ENCODE results near the gene CAP1. TPM values are rescaled to one million over a fixed set of nuclear protein-coding genes. Genes with fewer than 3 reads are reported as not detected.

The CAP1 gene
- total RNA-seq, 1 donor from 2014 or later, result 66.0 TPM

GRCh38 chr1:40027647-40028046, 12.9 kb upstream of the CAP1 start:
- intact Hi-C loops (cut with micrococcal nuclease), result no loop called here
- peaks cover 18% of the 10 kb centered on the region for H3K9me3 ChIP-seq (replicated peaks)
- H3K36me3 ChIP-seq, result no peaks in the 10 kb centered on the region
- H3K4me3 ChIP-seq, result no peak overlapping the region
- no peak for TF ChIP-seq CTCF (IDR thresholded peaks at IDR 0.05; ENCODE audit: borderline replicate concordance)
- no peaks in the 10 kb centered on the region for H3K4me1 ChIP-seq
- no peak for DNase-seq
- no peak overlapping the region for H3K27ac ChIP-seq (replicated peaks)
- peaks cover 14% of the 10 kb centered on the region for H3K27me3 ChIP-seq (ENCODE audit: low read depth)

GRCh38 chr1:40029608-40030007, 10.9 kb upstream of the CAP1 start:
- no peak overlapping the region for H3K27ac ChIP-seq (replicated peaks)
- no peaks in the 10 kb centered on the region for H3K36me3 ChIP-seq
- intact Hi-C loops (cut with micrococcal nuclease), result loop anchor here (5.0 kb wide), 1 partner anchor 207 kb away; no protein-coding TSS in a partner anchor
- peaks cover 8% of the 10 kb centered on the region for H3K27me3 ChIP-seq (ENCODE audit: low read depth)
- peaks cover 4% of the 10 kb centered on the region for H3K4me1 ChIP-seq
- DNase-seq, result no peak
- peaks cover 6% of the 10 kb centered on the region for H3K9me3 ChIP-seq (replicated peaks)
- no peak overlapping the region for H3K4me3 ChIP-seq
- TF ChIP-seq CTCF (IDR thresholded peaks at IDR 0.05; ENCODE audit: borderline replicate concordance), result no peak

- no peak for TF ChIP-seq CTCF (IDR thresholded peaks at IDR 0.05; ENCODE audit: borderline replicate concordance)
- H3K27me3 ChIP-seq (ENCODE audit: low read depth), result peaks cover 6% of the 10 kb centered on the region
- intact Hi-C loops (cut with micrococcal nuclease), result loop anchor here (5.0 kb wide), 1 partner anchor 208 kb away; no protein-coding TSS in a partner anchor
Observed at GRCh38 chr1:40030528-40031135, 9.9 kb upstream of the CAP1 start.

GRCh38 chr1:40032240-40032891, 8.2 kb upstream of the CAP1 start:
- Histone ChIP-seq H3K4me1 (peaks cover 30% of the 10 kb centered on the region), H3K9me3 (replicated peaks) (no peaks in the 10 kb centered on the region), H3K27me3 (ENCODE audit: low read depth) (no peaks in the 10 kb centered on the region), H3K4me3 (no peak overlapping the region), H3K27ac (replicated peaks) (no peak overlapping the region), H3K36me3 (no peaks in the 10 kb centered on the region)
- no peak for DNase-seq
- peak; percentile 76 for TF ChIP-seq CTCF (IDR thresholded peaks at IDR 0.05; ENCODE audit: borderline replicate concordance)
- intact Hi-C loops (cut with micrococcal nuclease), result loop anchor here (5.0 kb wide), 1 partner anchor 210 kb away; no protein-coding TSS in a partner anchor

More at GRCh38 chr1:40030528-40031135, 9.9 kb upstream of the CAP1 start:
- Histone ChIP-seq H3K36me3 (no peaks in the 10 kb centered on the region), H3K4me1 (peaks cover 13% of the 10 kb centered on the region), H3K4me3 (no peak overlapping the region), H3K27ac (replicated peaks) (no peak overlapping the region), H3K9me3 (replicated peaks) (peaks cover 6% of the 10 kb centered on the region)
- DNase-seq, result no peak

GRCh38 chr1:40034869-40035268, 5.7 kb upstream of the CAP1 start:
- Histone ChIP-seq H3K27ac (replicated peaks) (peak overlapping the region; percentile 100), H3K4me1 (peaks cover 55% of the 10 kb centered on the region), H3K27me3 (ENCODE audit: low read depth) (no peaks in the 10 kb centered on the region), H3K4me3 (no peak overlapping the region), H3K36me3 (no peaks in the 10 kb centered on the region), H3K9me3 (replicated peaks) (no peaks in the 10 kb centered on the region)
- no peak for TF ChIP-seq CTCF (IDR thresholded peaks at IDR 0.05; ENCODE audit: borderline replicate concordance)
- no peak for DNase-seq
- intact Hi-C loops (cut with micrococcal nuclease), result loop anchor here (5.0 kb wide), 1 partner anchor 213 kb away; no protein-coding TSS in a partner anchor

All from left ventricle myocardium inferior (tissue), 1 donor.